ENCODE data around the gene CHD5.

Gene CHD5

GRCh38 chr1:6110326-6110725 lies 69.8 kb downstream of the CHD5 start:
- DNase-seq = no peak

DNA sequence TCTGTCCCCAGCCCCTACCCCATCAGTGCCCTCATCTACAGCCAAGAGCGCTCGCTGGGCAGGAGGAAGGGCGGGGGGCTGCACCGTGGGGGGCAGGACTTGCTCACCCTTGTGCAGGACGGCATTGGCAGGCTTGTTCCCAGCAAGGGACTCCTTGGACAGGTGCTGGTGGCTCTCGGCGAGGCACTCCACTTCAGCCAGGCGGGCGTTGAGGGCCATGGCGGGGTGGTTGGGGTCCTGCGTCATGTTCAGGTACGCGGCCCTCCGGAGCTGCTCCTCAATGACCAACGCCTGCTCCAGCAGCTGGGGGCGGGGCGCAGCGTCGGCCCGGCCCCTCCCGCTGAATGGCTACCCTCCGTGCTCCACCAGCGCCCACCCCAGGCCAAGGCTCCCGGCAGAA lies 70.4 kb downstream of the CHD5 start:
- no peak for DNase-seq

GRCh38 chr1:6108937-6109614 lies 71.0 kb downstream of the CHD5 start:
- peak; percentile 57 to 75 for DNase-seq

DNA sequence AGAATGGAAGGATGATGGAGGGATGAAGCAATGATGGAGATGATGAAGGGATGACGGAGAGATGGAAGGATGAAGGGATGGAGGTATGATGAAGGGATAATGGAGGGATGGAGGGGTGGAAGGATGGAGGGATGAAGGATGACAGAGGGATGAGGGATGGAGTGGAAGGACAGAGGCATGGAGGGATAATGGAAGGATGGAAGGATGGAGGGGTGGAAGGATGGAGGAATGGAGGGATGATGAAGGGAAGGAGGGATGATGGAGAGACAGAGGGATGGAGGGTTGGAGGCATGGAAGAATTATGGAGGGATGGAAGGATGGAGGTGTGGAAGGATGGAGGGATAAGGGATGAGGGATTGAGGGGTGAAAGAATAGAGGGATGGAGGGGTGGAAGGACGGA lies 71.6 kb downstream of the CHD5 start:
- DNase-seq = no peak

DNA sequence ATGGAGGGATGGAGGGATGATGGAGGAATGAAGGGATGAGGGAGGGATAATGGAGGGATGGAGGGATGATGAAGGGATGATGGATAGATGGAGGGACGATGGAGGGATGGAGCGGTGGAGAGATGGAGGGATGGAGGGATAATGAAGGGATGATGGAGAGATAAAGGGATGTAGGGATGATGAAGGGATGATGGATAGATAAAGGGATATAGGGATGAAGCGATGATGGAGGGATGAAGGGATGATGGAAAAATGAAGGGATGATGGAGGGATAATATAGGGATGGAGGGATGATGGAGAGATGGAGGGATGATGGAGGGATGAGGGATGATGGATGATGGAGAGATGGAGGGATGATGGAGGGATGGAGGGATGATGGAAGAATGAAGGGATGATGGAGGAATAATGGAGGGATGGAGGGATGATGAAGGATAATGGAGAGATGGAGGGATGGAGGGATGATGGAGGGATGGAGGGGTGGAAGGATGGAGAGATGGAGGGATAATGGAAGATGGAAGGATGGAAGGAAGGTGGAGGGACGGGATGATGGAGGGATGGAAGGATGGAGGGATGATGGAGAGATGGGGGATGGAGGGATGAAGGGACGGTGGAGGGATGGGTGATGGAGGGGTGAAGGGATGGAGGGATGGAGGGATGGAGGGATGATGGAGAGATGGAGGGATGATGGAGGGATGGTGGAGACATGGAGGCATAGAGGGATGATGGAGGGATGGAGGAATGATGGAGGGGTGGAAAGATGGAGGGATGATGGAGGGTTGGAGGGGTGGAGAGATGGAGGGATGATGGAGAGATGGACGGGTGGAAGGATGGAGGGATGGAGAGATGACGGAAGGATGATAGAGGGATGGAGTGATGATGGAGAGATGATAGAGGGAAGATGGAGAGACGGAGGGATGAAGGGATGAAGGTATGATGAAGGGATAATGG lies 72.4 kb downstream of the CHD5 start:
- DNase-seq = no peak

DNA sequence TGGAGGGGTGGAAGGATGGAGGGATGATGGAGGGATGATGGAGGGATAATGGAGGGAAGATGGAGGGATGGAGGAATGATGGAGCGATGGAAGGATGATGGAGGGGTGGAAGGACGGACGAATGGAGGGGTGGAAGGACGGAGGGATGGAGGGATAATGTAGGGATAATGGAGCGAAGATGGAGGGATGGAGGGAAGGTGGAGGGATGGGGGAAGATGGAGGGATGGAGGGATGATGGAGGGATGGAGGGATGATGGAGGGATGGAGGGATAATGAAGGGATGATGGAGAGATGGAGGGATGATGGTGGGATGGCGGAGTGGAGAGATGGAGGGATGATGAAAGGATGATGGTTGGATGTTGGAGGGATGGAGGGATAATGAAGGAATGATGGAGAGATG lies 73.1 kb downstream of the CHD5 start:
- DNase-seq = no peak

GRCh38 chr1:6106321-6106731 lies 73.8 kb downstream of the CHD5 start:
- DNase-seq = no peak

DNA sequence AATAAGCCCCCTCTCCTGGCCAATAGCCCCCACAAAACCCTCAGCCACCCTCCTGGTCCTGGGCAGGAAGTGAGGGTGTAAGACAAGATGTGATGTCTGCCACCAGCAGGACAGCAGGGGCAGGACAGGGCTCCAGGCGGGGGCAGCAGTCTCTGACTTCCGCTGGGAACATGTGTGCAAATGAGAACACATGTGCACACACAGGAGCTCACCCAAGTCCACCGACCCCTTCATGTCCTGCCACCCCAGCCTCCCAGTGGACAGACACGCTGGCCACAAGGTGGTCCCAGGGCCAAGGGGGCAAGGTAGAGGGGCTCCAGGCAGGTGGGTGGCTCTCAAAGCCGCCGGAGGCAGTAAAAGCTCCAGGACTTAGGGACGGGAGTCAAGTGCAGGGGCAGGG lies 74.4 kb downstream of the CHD5 start:
- DNase-seq = no peak

- DNase-seq = no peak
These were observed 74.9 kb downstream of the CHD5 start for GRCh38 chr1:6105218-6105679.

DNA sequence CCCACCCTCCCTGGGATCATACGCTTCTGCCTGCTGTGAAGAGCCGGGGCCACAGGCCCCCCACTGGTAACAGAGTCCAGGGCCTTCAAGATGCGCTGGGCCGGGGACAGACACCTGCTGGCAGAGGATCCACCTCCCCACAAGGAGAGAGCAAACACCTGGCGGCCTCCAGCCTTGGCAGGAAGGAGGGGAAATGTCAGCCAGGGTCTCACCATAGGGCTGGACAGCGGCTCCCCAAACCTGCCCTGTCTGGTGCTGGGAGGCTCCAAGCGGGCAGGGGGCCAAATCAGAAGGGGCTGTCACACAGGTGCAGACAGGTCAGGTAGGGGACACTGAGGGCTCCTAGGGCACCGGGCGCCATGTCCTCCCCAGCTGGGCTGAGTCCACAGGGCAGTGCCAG lies 75.5 kb downstream of the CHD5 start:
- no peak for DNase-seq

DNA sequence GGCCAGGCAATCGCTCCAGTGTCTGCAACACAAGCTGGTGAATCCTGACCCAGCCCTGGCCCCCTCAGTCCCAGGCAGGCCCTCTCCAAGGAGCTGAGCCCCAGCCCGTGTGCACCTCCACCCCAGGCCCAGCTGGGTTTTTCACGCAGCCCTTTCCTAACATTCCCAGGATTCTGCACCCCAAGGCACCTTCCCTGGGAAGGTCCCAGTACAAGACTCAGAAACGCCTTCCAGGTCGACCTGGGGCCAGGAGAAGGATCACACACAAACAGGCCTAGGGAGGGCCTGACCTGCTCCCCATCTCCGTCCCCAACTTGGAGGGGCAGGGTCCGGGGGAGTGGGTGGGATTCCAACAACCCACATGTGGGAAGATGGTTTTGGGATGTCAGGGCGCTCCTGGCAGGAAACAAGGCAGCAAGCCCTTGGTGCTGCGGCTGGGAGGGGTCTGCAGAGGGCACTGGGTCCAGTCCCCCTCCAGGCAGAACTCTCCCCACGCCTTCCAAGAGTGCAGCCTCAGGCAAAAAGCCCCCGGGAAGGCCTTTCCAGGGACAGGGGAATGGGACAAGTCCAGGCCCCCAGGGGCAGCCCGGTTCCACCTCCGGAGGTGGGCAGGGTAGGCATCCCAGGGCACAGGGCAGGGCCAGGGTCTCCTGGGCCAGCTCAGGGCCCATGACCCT lies 76.1 kb downstream of the CHD5 start:
- no peak for DNase-seq

GRCh38 chr1:6103111-6103853 lies 76.8 kb downstream of the CHD5 start:
- no peak for DNase-seq

GRCh38 chr1:6102532-6102845 lies 77.6 kb downstream of the CHD5 start:
- no peak for DNase-seq

DNA sequence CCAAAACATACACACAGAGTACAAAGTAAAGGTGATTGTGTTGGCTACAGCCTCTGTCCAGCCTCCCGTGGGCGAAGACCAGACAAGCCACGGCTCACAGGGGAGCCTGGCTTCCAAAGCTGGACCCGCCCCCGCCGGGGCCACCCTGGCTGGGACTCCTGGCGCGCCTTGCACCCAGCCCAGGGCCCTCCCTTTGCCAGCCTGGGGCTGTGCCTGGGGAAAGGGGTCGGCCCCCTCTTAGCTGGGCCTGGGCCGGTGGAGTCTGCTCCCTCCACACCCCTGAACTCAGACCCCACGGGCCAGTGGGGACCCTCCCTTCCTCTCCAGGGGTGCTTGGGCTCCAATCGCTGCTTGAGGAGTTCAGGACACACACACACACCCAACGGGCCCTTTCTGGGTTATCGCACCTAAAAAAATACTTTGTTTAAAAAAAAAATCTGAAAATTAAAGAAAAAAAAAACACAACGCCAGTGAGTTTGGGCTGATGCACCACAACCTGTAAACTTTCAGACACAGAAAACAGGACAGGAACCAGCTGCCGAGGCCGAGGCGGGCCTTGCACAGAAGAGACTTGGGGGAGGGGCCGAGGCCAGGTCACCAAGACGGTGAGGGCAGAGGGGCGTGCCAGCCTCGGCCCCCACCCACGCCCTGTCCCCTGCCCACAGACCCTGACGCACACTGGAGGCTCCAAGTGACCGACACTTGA lies 78.1 kb downstream of the CHD5 start:
- DNase-seq = peak in 1 of 2 donors; percentile 18

GRCh38 chr1:6100861-6101783 lies 79.0 kb downstream of the CHD5 start:
- DNase-seq = no peak

GRCh38 chr1:6099787-6100765 lies 80.0 kb downstream of the CHD5 start:
- DNase-seq = no peak

DNA sequence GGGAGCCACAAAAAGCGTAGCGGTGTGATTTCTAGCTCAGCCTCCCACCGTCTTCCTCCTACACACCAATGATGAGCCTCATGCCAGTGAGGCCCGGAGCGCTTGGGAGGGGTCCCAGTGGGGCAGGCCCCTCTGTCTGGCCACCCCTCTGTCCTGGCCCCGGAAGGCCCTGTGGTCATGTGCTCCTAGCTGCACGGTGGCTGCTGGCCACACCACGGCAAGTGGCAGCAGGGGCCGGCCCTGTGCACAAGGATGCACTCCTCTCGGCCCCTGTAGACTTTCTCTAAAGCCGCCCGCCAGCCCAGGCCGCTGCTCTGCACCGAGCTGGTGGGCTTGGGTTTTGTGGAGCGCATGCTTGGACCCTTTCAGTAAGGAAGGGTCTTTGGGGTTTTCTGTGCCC lies 80.8 kb downstream of the CHD5 start:
- DNase-seq = no peak

DNA sequence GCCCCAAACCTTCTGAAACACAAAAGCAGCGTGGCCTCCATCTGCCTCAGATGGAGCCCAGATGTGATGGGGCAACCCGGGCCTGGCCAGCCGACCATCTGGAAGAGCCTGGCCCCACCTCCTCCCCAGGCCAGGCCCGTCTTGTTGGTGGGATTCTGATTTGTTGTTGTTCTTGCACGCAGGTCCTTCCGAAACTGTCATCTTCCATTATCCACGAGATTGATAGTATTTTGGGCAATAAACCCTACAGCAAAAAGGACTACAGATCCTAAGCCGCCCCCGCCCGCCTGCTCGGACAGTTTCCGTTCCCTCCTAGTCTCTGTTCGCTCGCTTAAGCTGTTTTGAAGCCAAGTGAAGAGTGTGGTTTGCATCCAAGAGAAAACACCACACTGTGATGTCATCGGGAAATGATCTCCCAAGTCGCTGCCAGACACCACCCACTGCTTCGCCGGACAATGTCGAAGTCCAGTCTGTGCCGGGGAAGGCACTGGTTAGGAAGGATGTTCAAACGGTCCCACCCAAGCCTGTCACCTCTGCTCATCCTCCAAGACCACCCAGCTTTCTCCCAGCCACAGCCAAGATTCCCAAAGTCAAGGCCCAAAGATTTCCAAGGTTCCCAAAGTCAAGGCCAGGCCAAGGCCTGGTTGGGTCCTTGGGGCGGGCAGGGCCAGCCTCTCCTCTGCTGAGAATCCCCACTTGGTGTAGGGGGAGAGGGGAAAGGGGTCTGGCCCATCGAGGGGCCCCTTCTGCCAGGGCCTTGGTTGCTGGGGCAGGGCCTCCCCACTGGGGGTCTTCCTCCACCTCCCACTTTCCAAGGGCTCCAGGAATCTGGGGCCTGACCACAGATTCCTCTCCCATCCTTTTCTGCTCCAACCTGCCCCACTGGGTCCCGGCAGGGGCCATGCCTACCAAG lies 81.6 kb downstream of the CHD5 start:
- no peak for DNase-seq

- DNase-seq = no peak
These were observed 82.3 kb downstream of the CHD5 start for GRCh38 chr1:6097824-6098223.

Data from inflammatory macrophage (primary cell).